ENCODE results near the gene CFAP20. TPM values are rescaled to one million over a fixed set of nuclear protein-coding genes. Genes with fewer than 3 reads are reported as not detected.
"Not testable (repeated sequence)": the region's sequence is repeated elsewhere in the genome, so short reads cannot be mapped to it uniquely, and the experiment has no call there.

Gene CFAP20
- total RNA-seq, 1 experiment from 2014 or later, result 49.6 TPM

- Histone ChIP-seq H3K4me2 (no peak overlapping the region), H3K4me1 (replicated peaks; ENCODE audit: insufficient read depth) (no peaks in the 10 kb centered on the region), H3K9me2 (ENCODE audit: insufficient read depth) (no peaks in the 10 kb centered on the region), H3K27me3 (ENCODE audit: insufficient read depth, low read depth) (no peaks in the 10 kb centered on the region), H3K79me2 (ENCODE audit: low read depth) (no peaks in the 10 kb centered on the region), H4K20me1 (ENCODE audit: insufficient read depth) (no peaks in the 10 kb centered on the region), H3F3A (ENCODE audit: insufficient read depth, low read depth) (no peaks in the 10 kb centered on the region; the same call in 1 of the 2 replicates), H3K9me3 (ENCODE audit: insufficient read depth, low read depth) (peaks cover 6% of the 10 kb centered on the region; the same call in 1 of the 2 replicates), H2AFZ (no peak overlapping the region), H3K36me3 (ENCODE audit: low read depth) (no peaks in the 10 kb centered on the region), H3K27ac (no peak overlapping the region), H3K4me3 (no peak overlapping the region)
- DNase-seq, result no peak
- intact Hi-C loops (cut with micrococcal nuclease; ENCODE audit: unreplicated experiment), result no loop called here
- BruUV-seq (replicated peaks), result no TSS peak
- TF ChIP-seq CTCF (conservative IDR thresholded peaks at IDR 0.05), result no peak
- CTCF ChIA-PET, result no interaction called here
- POLR2A ChIA-PET (ENCODE audit: unreplicated experiment), result no interaction called here
These were observed 52.7 kb downstream of the CFAP20 start for GRCh38 chr16:58076514-58076913.

- intact Hi-C loops (cut with micrococcal nuclease; ENCODE audit: unreplicated experiment), result no loop called here
- Histone ChIP-seq H3F3A (ENCODE audit: insufficient read depth, low read depth) (no peaks in the 10 kb centered on the region; the same call in 1 of the 2 replicates), H4K20me1 (ENCODE audit: insufficient read depth) (no peaks in the 10 kb centered on the region), H3K79me2 (ENCODE audit: low read depth) (no peaks in the 10 kb centered on the region), H3K36me3 (ENCODE audit: low read depth) (no peaks in the 10 kb centered on the region), H3K4me2 (no peak overlapping the region), H3K27me3 (ENCODE audit: insufficient read depth, low read depth) (no peaks in the 10 kb centered on the region), H2AFZ (no peak overlapping the region), H3K27ac (no peak overlapping the region), H3K4me1 (replicated peaks; ENCODE audit: insufficient read depth) (no peaks in the 10 kb centered on the region), H3K4me3 (no peak overlapping the region), H3K9me2 (ENCODE audit: insufficient read depth) (no peaks in the 10 kb centered on the region), H3K9me3 (ENCODE audit: insufficient read depth, low read depth) (peaks cover 6% of the 10 kb centered on the region; the same call in 1 of the 2 replicates)
- no peak for DNase-seq
- TF ChIP-seq EZH2 (IDR thresholded peaks at IDR 0.05; ENCODE audit: low read depth), result no peak
- no peak for TF ChIP-seq CTCF (conservative IDR thresholded peaks at IDR 0.05)
- no TSS peak for BruUV-seq (replicated peaks)
- CTCF ChIA-PET, result interaction anchor here (0.7 kb wide), 1 partner anchor 176 kb away, joined by 4 read pairs; no protein-coding TSS in a partner anchor
- POLR2A ChIA-PET (ENCODE audit: unreplicated experiment), result no interaction called here
These were observed 54.5 kb downstream of the CFAP20 start for GRCh38 chr16:58074657-58075056.

- H3K27ac ChIP-seq; H3F3A ChIP-seq (ENCODE audit: insufficient read depth, low read depth); intact Hi-C loops (cut with micrococcal nuclease; ENCODE audit: unreplicated experiment); H2AFZ ChIP-seq; H3K4me2 ChIP-seq; H3K36me3 ChIP-seq (ENCODE audit: low read depth); DNase-seq; H4K20me1 ChIP-seq (ENCODE audit: insufficient read depth); H3K79me2 ChIP-seq (ENCODE audit: low read depth); POLR2A ChIA-PET (ENCODE audit: unreplicated experiment); BruUV-seq (replicated peaks); H3K4me3 ChIP-seq; CTCF ChIA-PET; H3K27me3 ChIP-seq (ENCODE audit: insufficient read depth, low read depth); H3K9me2 ChIP-seq (ENCODE audit: insufficient read depth); H3K4me1 ChIP-seq (replicated peaks; ENCODE audit: insufficient read depth); H3K9me3 ChIP-seq (ENCODE audit: insufficient read depth, low read depth): not testable (repeated sequence)
These were observed 56.1 kb downstream of the CFAP20 start for GRCh38 chr16:58073086-58073485.

GRCh38 chr16:58072134-58072533, 57.0 kb downstream of the CFAP20 start:
- CTCF ChIA-PET; H3K9me2 ChIP-seq (ENCODE audit: insufficient read depth); H3K79me2 ChIP-seq (ENCODE audit: low read depth); H3K4me2 ChIP-seq; H3F3A ChIP-seq (ENCODE audit: insufficient read depth, low read depth); H3K27ac ChIP-seq; H3K4me3 ChIP-seq; H3K27me3 ChIP-seq (ENCODE audit: insufficient read depth, low read depth); H3K36me3 ChIP-seq (ENCODE audit: low read depth); H4K20me1 ChIP-seq (ENCODE audit: insufficient read depth); H2AFZ ChIP-seq; POLR2A ChIA-PET (ENCODE audit: unreplicated experiment); H3K4me1 ChIP-seq (replicated peaks; ENCODE audit: insufficient read depth); intact Hi-C loops (cut with micrococcal nuclease; ENCODE audit: unreplicated experiment); BruUV-seq (replicated peaks); DNase-seq; H3K9me3 ChIP-seq (ENCODE audit: insufficient read depth, low read depth): not testable (repeated sequence)

All from PC-9 (cell line).